HEK293 (cell line): ENCODE data around the gene ATAT1.

Source experiments
- YY1 ChIP-seq: fragments of 450-650 bp; formaldehyde crosslinking; IDR thresholded peaks from 2 replicates; pipeline ENCODE4 v1.5.1; 2018; ENCODE audit warnings: missing biosample characterization, missing genetic modification characterization
- ZNF621 ChIP-seq: fragments of 450-650 bp; formaldehyde crosslinking; IDR thresholded peaks from 2 replicates; pipeline ENCODE4 v1.5.1; 2017; ENCODE audit warnings: missing biosample characterization, missing genetic modification characterization
- TF ChIP-seq, protein P1 (sequence below): fragments of 450-650 bp; formaldehyde crosslinking; IDR thresholded peaks from 2 replicates; pipeline ENCODE4 v1.5.1; 2016; ENCODE audit warnings: missing biosample characterization, missing genetic modification characterization
- TF ChIP-seq, protein P2 (sequence below): fragments of 450-650 bp; formaldehyde crosslinking; IDR thresholded peaks from 2 replicates; pipeline ENCODE4 v1.5.1; 2016; ENCODE audit warnings: missing biosample characterization, missing genetic modification characterization
- TF ChIP-seq, protein P3 (sequence below): fragments of 450-650 bp; formaldehyde crosslinking; IDR thresholded peaks from 2 replicates; pipeline ENCODE4 v1.5.1; 2016; ENCODE audit warnings: missing biosample characterization, missing genetic modification characterization

DNA sequence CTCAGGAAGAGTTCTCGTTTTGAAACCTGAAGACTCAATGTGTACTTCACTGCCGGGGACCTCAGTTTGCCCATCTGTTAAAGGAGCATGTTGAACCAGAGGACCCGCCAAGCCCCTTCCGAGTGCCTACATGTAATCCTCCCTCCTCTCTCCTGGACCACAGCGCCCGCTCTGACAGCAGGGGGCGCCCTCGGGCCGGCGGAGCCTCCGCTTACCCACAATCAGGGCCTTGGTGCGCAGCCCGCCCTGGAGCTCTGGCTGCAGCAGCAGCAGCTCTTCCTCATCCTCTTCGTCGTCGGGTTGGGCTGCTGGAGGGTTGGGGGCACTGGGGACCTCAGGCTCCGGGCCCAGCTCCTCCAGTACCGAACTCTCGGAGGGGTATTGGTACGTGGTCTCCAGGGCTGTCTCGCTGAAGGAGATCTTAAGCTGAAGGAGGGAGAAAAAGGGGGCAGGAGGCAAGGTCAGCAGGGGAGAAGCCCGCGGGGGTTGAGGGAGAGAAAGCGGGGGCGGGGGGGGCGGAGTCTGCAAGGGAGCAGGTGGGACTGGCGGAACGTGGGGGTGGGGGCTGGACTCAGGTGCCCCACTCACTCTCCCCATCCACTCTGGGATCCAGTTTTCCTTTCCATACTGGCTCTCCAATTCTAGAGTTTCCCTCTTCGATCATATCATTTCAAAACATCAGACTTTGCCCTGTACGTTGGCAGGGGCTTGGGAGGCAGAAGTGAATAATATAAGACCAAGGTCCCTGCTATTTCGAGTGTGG lies 52.5 kb downstream of the ATAT1 start:
- TF ChIP-seq, protein P1, sequence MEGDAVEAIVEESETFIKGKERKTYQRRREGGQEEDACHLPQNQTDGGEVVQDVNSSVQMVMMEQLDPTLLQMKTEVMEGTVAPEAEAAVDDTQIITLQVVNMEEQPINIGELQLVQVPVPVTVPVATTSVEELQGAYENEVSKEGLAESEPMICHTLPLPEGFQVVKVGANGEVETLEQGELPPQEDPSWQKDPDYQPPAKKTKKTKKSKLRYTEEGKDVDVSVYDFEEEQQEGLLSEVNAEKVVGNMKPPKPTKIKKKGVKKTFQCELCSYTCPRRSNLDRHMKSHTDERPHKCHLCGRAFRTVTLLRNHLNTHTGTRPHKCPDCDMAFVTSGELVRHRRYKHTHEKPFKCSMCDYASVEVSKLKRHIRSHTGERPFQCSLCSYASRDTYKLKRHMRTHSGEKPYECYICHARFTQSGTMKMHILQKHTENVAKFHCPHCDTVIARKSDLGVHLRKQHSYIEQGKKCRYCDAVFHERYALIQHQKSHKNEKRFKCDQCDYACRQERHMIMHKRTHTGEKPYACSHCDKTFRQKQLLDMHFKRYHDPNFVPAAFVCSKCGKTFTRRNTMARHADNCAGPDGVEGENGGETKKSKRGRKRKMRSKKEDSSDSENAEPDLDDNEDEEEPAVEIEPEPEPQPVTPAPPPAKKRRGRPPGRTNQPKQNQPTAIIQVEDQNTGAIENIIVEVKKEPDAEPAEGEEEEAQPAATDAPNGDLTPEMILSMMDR (tag by site-specific recombination) = peak; percentile 90
- TF ChIP-seq ZNF621 (no peak), YY1 (tag by site-specific recombination) (no peak)
- TF ChIP-seq, protein P2, sequence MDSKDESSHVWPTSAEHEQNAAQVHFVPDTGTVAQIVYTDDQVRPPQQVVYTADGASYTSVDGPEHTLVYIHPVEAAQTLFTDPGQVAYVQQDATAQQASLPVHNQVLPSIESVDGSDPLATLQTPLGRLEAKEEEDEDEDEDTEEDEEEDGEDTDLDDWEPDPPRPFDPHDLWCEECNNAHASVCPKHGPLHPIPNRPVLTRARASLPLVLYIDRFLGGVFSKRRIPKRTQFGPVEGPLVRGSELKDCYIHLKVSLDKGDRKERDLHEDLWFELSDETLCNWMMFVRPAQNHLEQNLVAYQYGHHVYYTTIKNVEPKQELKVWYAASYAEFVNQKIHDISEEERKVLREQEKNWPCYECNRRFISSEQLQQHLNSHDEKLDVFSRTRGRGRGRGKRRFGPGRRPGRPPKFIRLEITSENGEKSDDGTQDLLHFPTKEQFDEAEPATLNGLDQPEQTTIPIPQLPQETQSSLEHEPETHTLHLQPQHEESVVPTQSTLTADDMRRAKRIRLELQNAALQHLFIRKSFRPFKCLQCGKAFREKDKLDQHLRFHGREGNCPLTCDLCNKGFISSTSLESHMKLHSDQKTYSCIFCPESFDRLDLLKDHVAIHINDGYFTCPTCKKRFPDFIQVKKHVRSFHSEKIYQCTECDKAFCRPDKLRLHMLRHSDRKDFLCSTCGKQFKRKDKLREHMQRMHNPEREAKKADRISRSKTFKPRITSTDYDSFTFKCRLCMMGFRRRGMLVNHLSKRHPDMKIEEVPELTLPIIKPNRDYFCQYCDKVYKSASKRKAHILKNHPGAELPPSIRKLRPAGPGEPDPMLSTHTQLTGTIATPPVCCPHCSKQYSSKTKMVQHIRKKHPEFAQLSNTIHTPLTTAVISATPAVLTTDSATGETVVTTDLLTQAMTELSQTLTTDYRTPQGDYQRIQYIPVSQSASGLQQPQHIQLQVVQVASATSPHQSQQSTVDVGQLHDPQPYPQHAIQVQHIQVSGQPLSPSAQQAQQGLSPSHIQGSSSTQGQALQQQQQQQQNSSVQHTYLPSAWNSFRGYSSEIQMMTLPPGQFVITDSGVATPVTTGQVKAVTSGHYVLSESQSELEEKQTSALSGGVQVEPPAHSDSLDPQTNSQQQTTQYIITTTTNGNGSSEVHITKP (tag by site-specific recombination) = no peak
- TF ChIP-seq, protein P3, sequence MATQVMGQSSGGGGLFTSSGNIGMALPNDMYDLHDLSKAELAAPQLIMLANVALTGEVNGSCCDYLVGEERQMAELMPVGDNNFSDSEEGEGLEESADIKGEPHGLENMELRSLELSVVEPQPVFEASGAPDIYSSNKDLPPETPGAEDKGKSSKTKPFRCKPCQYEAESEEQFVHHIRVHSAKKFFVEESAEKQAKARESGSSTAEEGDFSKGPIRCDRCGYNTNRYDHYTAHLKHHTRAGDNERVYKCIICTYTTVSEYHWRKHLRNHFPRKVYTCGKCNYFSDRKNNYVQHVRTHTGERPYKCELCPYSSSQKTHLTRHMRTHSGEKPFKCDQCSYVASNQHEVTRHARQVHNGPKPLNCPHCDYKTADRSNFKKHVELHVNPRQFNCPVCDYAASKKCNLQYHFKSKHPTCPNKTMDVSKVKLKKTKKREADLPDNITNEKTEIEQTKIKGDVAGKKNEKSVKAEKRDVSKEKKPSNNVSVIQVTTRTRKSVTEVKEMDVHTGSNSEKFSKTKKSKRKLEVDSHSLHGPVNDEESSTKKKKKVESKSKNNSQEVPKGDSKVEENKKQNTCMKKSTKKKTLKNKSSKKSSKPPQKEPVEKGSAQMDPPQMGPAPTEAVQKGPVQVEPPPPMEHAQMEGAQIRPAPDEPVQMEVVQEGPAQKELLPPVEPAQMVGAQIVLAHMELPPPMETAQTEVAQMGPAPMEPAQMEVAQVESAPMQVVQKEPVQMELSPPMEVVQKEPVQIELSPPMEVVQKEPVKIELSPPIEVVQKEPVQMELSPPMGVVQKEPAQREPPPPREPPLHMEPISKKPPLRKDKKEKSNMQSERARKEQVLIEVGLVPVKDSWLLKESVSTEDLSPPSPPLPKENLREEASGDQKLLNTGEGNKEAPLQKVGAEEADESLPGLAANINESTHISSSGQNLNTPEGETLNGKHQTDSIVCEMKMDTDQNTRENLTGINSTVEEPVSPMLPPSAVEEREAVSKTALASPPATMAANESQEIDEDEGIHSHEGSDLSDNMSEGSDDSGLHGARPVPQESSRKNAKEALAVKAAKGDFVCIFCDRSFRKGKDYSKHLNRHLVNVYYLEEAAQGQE (tag by site-specific recombination) = no peak
